ENCODE results near the gene CDHR4.

DNA sequence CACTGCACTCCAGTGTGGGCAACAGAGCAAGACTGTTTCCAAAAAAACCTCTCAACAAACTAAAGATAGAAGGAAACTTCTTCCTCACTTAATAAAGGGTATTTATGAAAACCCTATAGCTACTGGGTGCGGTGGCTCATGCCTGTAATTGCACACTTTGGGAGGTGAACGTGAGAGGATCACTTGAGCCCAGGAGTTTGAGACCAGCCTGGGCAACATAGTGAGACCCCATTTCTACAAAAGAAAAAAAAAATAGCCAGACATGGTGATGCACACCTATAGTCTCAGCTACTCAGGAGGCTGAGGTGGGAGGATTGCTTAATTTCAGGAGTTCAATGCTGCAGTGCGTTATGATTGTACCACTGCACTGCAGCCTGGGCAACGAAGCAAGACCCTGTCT lies 35.7 kb downstream of the CDHR4 start:
- TF ChIP-seq, protein P1, sequence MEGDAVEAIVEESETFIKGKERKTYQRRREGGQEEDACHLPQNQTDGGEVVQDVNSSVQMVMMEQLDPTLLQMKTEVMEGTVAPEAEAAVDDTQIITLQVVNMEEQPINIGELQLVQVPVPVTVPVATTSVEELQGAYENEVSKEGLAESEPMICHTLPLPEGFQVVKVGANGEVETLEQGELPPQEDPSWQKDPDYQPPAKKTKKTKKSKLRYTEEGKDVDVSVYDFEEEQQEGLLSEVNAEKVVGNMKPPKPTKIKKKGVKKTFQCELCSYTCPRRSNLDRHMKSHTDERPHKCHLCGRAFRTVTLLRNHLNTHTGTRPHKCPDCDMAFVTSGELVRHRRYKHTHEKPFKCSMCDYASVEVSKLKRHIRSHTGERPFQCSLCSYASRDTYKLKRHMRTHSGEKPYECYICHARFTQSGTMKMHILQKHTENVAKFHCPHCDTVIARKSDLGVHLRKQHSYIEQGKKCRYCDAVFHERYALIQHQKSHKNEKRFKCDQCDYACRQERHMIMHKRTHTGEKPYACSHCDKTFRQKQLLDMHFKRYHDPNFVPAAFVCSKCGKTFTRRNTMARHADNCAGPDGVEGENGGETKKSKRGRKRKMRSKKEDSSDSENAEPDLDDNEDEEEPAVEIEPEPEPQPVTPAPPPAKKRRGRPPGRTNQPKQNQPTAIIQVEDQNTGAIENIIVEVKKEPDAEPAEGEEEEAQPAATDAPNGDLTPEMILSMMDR (IDR thresholded peaks at IDR 0.05; ENCODE audit: low read length), result no peak
- TF ChIP-seq EZH2 (IDR thresholded peaks at IDR 0.05; ENCODE audit: borderline replicate concordance, low read length), result no peak
